GM23338 (cell line): ENCODE measurements around the gene GPR33. TPM values are rescaled to one million over a fixed set of nuclear protein-coding genes. Genes with fewer than 3 reads are reported as not detected.

Source experiments
- ATAC-seq: fragments of 200-7000 bp; cut with Tn5 transposase; 3 replicates; pipeline ENCODE4 v1.9.1; 2020
- DNase-seq: peaks from one replicate; pipeline ENCODE4 v3.0.0-alpha.2; 2015; ENCODE audit warnings: low spot score
- H2AFZ ChIP-seq: fragments of 200-600 bp; sonication (generic); 2 replicates; pipeline ENCODE4 v1.8.0; 2016; ENCODE audit warnings: antibody characterized with exemption, mild to moderate bottlenecking, moderate library complexity
- H3F3A ChIP-seq: fragments of 200-600 bp; sonication (generic); replicated peaks from 2 replicates; pipeline ENCODE4 v1.8.0; 2017; ENCODE audit warnings: antibody characterized with exemption, mixed run types, low read depth
- H3K27ac ChIP-seq: fragments of 200-600 bp; sonication (generic); 2 replicates; pipeline ENCODE4 v1.6.1; 2016; ENCODE audit warnings: low read depth
- H3K27me3 ChIP-seq: fragments of 200-600 bp; sonication (generic); 2 replicates; pipeline ENCODE4 v1.8.0; 2016; ENCODE audit warnings: mild to moderate bottlenecking, mixed run types, moderate library complexity; ENCODE audit not compliant: insufficient read depth
- H3K36me3 ChIP-seq: fragments of 200-600 bp; sonication (generic); 2 replicates; pipeline ENCODE4 v1.8.0; 2016; ENCODE audit warnings: mild to moderate bottlenecking; ENCODE audit not compliant: insufficient read depth
- H3K4me1 ChIP-seq: fragments of 200-600 bp; sonication (generic); 2 replicates; pipeline ENCODE4 v1.8.0; 2016; ENCODE audit warnings: mild to moderate bottlenecking, moderate library complexity; ENCODE audit not compliant: insufficient read depth
- H3K4me2 ChIP-seq: fragments of 200-600 bp; sonication (generic); 2 replicates; pipeline ENCODE4 v1.7.1; 2017; ENCODE audit warnings: mixed run types
- H3K4me3 ChIP-seq: fragments of 200-600 bp; sonication (generic); 2 replicates; pipeline ENCODE4 v1.6.1; 2016; ENCODE audit warnings: mixed run types
- H3K79me2 ChIP-seq: fragments of 200-600 bp; sonication (generic); replicated peaks from 2 replicates; pipeline ENCODE4 v1.8.0; 2017; ENCODE audit warnings: mild to moderate bottlenecking; ENCODE audit not compliant: insufficient read depth
- H3K9me2 ChIP-seq: fragments of 200-600 bp; sonication (generic); 2 replicates; pipeline ENCODE4 v1.8.0; 2017; ENCODE audit not compliant: insufficient read depth
- H4K20me1 ChIP-seq: fragments of 200-600 bp; sonication (generic); replicated peaks from 2 replicates; pipeline ENCODE4 v1.8.0; 2017; ENCODE audit warnings: mild to moderate bottlenecking; ENCODE audit not compliant: insufficient read depth
- H3K27ac Mint-ChIP-seq: 2 replicates; pipeline ENCODE4 v1.8.0; 2020; ENCODE audit warnings: inconsistent platforms, mild to moderate bottlenecking, moderate library complexity, mixed read lengths
- H3K27me3 Mint-ChIP-seq: 3 replicates; pipeline ENCODE4 v1.8.0; 2022; ENCODE audit warnings: low read depth, mild to moderate bottlenecking, moderate library complexity, mixed read lengths, inconsistent platforms; ENCODE audit not compliant: insufficient read depth, poor library complexity
- H3K36me3 Mint-ChIP-seq: 3 replicates; pipeline ENCODE4 v1.8.0; 2021; ENCODE audit warnings: low read depth, mild to moderate bottlenecking, inconsistent platforms, moderate library complexity, mixed read lengths
- H3K4me1 Mint-ChIP-seq: 3 replicates; pipeline ENCODE4 v1.8.0; 2020; ENCODE audit warnings: mild to moderate bottlenecking, inconsistent platforms, mixed read lengths
- H3K4me3 Mint-ChIP-seq: 3 replicates; pipeline ENCODE4 v1.8.0; 2021; ENCODE audit warnings: moderate library complexity, mild to moderate bottlenecking, inconsistent platforms, mixed read lengths
- H3K9me3 Mint-ChIP-seq: 3 replicates; pipeline ENCODE4 v1.8.0; 2020; ENCODE audit warnings: moderate library complexity, mild to moderate bottlenecking, inconsistent platforms, mixed read lengths
- CREB1 ChIP-seq: fragments of 250-450 bp; sonication (Bioruptor Pico); IDR thresholded peaks from 2 replicates; pipeline ENCODE4 v1.5.0; 2020; ENCODE audit warnings: low read depth, mild to moderate bottlenecking, moderate library complexity
- EZH2 ChIP-seq: fragments of 200-600 bp; sonication (generic); IDR thresholded peaks from one replicate; pipeline ENCODE4 v1.8.0; 2017; ENCODE audit warnings: antibody characterized with exemption, mild to moderate bottlenecking, low read depth; ENCODE audit not compliant: unreplicated experiment
- EZH2phosphoT487 ChIP-seq: fragments of 200-600 bp; sonication (generic); IDR thresholded peaks from one replicate; pipeline ENCODE4 v1.8.1; 2018; ENCODE audit warnings: antibody characterized with exemption; ENCODE audit not compliant: unreplicated experiment
- JUNB ChIP-seq: IDR thresholded peaks from one replicate; pipeline ENCODE4 v1.6.1; 2016; ENCODE audit warnings: antibody characterized with exemption; ENCODE audit not compliant: unreplicated experiment
- NANOG ChIP-seq: IDR thresholded peaks from 2 replicates; pipeline ENCODE4 v1.6.1; 2016; ENCODE audit warnings: antibody characterized with exemption, borderline replicate concordance
- POLR2AphosphoS5 ChIP-seq: IDR thresholded peaks from 2 replicates; pipeline ENCODE4 v1.6.1; 2016; ENCODE audit warnings: antibody characterized with exemption, low read depth
- STAT1 ChIP-seq: IDR thresholded peaks from one replicate; pipeline ENCODE4 v1.6.1; 2016; ENCODE audit warnings: antibody characterized with exemption; ENCODE audit not compliant: unreplicated experiment
- ZNF114 ChIP-seq: fragments of 250-450 bp; sonication (Bioruptor Pico); IDR thresholded peaks from 2 replicates; pipeline ENCODE4 v1.5.0; 2020; ENCODE audit warnings: mild to moderate bottlenecking, moderate library complexity
- ZNF331 ChIP-seq: fragments of 250-450 bp; sonication (Bioruptor Pico); IDR thresholded peaks from 2 replicates; pipeline ENCODE4 v1.5.0; 2020; ENCODE audit warnings: low read depth, mild to moderate bottlenecking, moderate library complexity
- polyA plus RNA-seq: library from polyadenylated mRNA; unstranded; fragments of >200 nt; fragmentation: Nextera tagmentation; extraction: Ambion mirVana; gene quantifications from 2 replicates; pipeline ENCODE4 v1.2.1, GENCODE V29; 2016
- total RNA-seq: library from RNA; depleted of rRNA; stranded (reverse); fragments of >200 nt; shearing (Covaris generic); gene quantifications from 2 replicates; pipeline ENCODE4 v1.2.3, GENCODE V29; 2014
- TF ChIP-seq, protein P1 (sequence below), 2 experiments: fragments of 200-600 bp in 1 of 2; sonication (generic) in 1 of 2; conservative IDR thresholded peaks; 2 replicates each; pipeline versions ENCODE4 v1.5.1 to v1.6.1; 2016 to 2017; ENCODE audit warnings: antibody characterized with exemption in 2 of 2, low read depth in 2 of 2, mild to moderate bottlenecking in 2 of 2, moderate library complexity in 1 of 2
- TF ChIP-seq, protein P2 (sequence below): fragments of 250-450 bp; sonication (Bioruptor Pico); IDR thresholded peaks from 2 replicates; pipeline ENCODE4 v1.5.0; 2020; ENCODE audit warnings: mild to moderate bottlenecking, moderate library complexity
- TF ChIP-seq, protein P3 (sequence below): IDR thresholded peaks from 2 replicates; pipeline ENCODE4 v1.6.1; 2016; ENCODE audit warnings: antibody characterized with exemption
- TF ChIP-seq, protein P4 (sequence below): IDR thresholded peaks from one replicate; pipeline ENCODE4 v1.6.1; 2018; ENCODE audit warnings: antibody characterized with exemption; ENCODE audit not compliant: unreplicated experiment

GPR33 gene
- total and polyA plus RNA-seq, 2 experiments from 2014 or later: not detected

DNA sequence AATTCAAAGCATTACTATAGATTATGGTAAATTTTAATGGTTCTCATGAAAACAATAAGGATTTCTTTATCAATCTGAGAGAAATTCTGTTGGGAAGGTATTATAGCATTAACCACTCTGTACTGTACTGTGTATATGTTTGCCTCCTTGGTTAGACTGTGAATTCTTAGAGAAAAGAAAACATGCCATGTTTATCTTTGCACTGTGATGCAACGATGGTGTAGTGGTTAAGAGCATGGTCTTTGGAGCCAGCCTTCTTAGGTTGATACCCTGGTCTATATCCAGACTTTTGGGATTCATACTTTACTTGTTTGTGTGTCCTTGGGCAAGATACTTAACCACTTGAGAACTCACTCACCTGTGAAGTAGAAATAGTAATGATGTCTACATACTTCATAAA lies 41.2 kb upstream of the GPR33 start:
- Histone ChIP-seq H3K4me3 (no peak overlapping the region), H3K36me3 (no peaks in the 10 kb centered on the region), H4K20me1 (no peaks in the 10 kb centered on the region), H3K27me3 (no peaks in the 10 kb centered on the region), H2AFZ (no peak overlapping the region), H3K27ac (no peak overlapping the region), H3F3A (no peaks in the 10 kb centered on the region), H3K4me2 (no peak overlapping the region), H3K79me2 (no peaks in the 10 kb centered on the region), H3K4me1 (no peaks in the 10 kb centered on the region), H3K9me2 (no peaks in the 10 kb centered on the region; the same call in 1 of the 2 replicates)
- Mint-ChIP-seq H3K4me3 (no peak overlapping the region), H3K9me3 (peaks cover 3% of the 10 kb centered on the region; the same call in 1 of the 3 replicates), H3K36me3 (no peaks in the 10 kb centered on the region), H3K4me1 (no peaks in the 10 kb centered on the region), H3K27me3 (no peaks in the 10 kb centered on the region), H3K27ac (no peak overlapping the region)
- TF ChIP-seq JUNB: no peak
- TF ChIP-seq, protein P1, sequence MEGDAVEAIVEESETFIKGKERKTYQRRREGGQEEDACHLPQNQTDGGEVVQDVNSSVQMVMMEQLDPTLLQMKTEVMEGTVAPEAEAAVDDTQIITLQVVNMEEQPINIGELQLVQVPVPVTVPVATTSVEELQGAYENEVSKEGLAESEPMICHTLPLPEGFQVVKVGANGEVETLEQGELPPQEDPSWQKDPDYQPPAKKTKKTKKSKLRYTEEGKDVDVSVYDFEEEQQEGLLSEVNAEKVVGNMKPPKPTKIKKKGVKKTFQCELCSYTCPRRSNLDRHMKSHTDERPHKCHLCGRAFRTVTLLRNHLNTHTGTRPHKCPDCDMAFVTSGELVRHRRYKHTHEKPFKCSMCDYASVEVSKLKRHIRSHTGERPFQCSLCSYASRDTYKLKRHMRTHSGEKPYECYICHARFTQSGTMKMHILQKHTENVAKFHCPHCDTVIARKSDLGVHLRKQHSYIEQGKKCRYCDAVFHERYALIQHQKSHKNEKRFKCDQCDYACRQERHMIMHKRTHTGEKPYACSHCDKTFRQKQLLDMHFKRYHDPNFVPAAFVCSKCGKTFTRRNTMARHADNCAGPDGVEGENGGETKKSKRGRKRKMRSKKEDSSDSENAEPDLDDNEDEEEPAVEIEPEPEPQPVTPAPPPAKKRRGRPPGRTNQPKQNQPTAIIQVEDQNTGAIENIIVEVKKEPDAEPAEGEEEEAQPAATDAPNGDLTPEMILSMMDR (conservative IDR thresholded peaks at IDR 0.05; ENCODE audit: low read depth in 2 of 2): no peak
- TF ChIP-seq NANOG: no peak
- TF ChIP-seq POLR2AphosphoS5: no peak
- TF ChIP-seq, protein P2, sequence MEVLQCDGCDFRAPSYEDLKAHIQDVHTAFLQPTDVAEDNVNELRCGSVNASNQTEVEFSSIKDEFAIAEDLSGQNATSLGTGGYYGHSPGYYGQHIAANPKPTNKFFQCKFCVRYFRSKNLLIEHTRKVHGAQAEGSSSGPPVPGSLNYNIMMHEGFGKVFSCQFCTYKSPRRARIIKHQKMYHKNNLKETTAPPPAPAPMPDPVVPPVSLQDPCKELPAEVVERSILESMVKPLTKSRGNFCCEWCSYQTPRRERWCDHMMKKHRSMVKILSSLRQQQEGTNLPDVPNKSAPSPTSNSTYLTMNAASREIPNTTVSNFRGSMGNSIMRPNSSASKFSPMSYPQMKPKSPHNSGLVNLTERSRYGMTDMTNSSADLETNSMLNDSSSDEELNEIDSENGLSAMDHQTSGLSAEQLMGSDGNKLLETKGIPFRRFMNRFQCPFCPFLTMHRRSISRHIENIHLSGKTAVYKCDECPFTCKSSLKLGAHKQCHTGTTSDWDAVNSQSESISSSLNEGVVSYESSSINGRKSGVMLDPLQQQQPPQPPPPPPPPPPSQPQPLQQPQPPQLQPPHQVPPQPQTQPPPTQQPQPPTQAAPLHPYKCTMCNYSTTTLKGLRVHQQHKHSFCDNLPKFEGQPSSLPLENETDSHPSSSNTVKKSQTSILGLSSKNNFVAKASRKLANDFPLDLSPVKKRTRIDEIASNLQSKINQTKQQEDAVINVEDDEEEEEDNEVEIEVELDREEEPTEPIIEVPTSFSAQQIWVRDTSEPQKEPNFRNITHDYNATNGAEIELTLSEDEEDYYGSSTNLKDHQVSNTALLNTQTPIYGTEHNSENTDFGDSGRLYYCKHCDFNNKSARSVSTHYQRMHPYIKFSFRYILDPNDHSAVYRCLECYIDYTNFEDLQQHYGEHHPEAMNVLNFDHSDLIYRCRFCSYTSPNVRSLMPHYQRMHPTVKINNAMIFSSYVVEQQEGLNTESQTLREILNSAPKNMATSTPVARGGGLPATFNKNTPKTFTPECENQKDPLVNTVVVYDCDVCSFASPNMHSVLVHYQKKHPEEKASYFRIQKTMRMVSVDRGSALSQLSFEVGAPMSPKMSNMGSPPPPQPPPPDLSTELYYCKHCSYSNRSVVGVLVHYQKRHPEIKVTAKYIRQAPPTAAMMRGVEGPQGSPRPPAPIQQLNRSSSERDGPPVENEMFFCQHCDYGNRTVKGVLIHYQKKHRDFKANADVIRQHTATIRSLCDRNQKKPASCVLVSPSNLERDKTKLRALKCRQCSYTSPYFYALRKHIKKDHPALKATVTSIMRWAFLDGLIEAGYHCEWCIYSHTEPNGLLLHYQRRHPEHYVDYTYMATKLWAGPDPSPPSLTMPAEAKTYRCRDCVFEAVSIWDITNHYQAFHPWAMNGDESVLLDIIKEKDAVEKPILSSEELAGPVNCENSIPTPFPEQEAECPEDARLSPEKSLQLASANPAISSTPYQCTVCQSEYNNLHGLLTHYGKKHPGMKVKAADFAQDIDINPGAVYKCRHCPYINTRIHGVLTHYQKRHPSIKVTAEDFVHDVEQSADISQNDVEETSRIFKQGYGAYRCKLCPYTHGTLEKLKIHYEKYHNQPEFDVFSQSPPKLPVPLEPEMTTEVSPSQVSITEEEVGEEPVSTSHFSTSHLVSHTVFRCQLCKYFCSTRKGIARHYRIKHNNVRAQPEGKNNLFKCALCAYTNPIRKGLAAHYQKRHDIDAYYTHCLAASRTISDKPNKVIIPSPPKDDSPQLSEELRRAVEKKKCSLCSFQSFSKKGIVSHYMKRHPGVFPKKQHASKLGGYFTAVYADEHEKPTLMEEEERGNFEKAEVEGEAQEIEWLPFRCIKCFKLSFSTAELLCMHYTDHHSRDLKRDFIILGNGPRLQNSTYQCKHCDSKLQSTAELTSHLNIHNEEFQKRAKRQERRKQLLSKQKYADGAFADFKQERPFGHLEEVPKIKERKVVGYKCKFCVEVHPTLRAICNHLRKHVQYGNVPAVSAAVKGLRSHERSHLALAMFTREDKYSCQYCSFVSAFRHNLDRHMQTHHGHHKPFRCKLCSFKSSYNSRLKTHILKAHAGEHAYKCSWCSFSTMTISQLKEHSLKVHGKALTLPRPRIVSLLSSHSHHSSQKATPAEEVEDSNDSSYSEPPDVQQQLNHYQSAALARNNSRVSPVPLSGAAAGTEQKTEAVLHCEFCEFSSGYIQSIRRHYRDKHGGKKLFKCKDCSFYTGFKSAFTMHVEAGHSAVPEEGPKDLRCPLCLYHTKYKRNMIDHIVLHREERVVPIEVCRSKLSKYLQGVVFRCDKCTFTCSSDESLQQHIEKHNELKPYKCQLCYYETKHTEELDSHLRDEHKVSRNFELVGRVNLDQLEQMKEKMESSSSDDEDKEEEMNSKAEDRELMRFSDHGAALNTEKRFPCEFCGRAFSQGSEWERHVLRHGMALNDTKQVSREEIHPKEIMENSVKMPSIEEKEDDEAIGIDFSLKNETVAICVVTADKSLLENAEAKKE (CRISPR knock-in tag): no peak
- TF ChIP-seq STAT1: no peak
- TF ChIP-seq EZH2: no peak
- TF ChIP-seq, protein P3, sequence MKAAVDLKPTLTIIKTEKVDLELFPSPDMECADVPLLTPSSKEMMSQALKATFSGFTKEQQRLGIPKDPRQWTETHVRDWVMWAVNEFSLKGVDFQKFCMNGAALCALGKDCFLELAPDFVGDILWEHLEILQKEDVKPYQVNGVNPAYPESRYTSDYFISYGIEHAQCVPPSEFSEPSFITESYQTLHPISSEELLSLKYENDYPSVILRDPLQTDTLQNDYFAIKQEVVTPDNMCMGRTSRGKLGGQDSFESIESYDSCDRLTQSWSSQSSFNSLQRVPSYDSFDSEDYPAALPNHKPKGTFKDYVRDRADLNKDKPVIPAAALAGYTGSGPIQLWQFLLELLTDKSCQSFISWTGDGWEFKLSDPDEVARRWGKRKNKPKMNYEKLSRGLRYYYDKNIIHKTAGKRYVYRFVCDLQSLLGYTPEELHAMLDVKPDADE: no peak
- TF ChIP-seq, protein P4, sequence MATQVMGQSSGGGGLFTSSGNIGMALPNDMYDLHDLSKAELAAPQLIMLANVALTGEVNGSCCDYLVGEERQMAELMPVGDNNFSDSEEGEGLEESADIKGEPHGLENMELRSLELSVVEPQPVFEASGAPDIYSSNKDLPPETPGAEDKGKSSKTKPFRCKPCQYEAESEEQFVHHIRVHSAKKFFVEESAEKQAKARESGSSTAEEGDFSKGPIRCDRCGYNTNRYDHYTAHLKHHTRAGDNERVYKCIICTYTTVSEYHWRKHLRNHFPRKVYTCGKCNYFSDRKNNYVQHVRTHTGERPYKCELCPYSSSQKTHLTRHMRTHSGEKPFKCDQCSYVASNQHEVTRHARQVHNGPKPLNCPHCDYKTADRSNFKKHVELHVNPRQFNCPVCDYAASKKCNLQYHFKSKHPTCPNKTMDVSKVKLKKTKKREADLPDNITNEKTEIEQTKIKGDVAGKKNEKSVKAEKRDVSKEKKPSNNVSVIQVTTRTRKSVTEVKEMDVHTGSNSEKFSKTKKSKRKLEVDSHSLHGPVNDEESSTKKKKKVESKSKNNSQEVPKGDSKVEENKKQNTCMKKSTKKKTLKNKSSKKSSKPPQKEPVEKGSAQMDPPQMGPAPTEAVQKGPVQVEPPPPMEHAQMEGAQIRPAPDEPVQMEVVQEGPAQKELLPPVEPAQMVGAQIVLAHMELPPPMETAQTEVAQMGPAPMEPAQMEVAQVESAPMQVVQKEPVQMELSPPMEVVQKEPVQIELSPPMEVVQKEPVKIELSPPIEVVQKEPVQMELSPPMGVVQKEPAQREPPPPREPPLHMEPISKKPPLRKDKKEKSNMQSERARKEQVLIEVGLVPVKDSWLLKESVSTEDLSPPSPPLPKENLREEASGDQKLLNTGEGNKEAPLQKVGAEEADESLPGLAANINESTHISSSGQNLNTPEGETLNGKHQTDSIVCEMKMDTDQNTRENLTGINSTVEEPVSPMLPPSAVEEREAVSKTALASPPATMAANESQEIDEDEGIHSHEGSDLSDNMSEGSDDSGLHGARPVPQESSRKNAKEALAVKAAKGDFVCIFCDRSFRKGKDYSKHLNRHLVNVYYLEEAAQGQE: no peak
- TF ChIP-seq EZH2phosphoT487: no peak
- no peak for TF ChIP-seq CREB1 (CRISPR knock-in tag)
- TF ChIP-seq ZNF331 (CRISPR knock-in tag): no peak
- TF ChIP-seq ZNF114: no peak
- ATAC-seq (no peak), DNase-seq (no peak)
